ENCODE results near the gene DPYD.
"Not testable (repeated sequence)": the region's sequence is repeated elsewhere in the genome, so short reads cannot be mapped to it uniquely, and the experiment has no call there.

The DPYD gene

GRCh38 chr1:97350241-97350640 lies 570.6 kb downstream of the DPYD start:
- TF ChIP-seq CTCF (IDR thresholded peaks at IDR 0.05; ENCODE audit: extremely low read depth, missing control alignments): no peak
- no peak for DNase-seq (ENCODE audit: low spot score)

- DNase-seq (ENCODE audit: low spot score): not testable (repeated sequence)
Observed at GRCh38 chr1:97349794-97350193, 571.0 kb downstream of the DPYD start.

- no peak for TF ChIP-seq CTCF (IDR thresholded peaks at IDR 0.05; ENCODE audit: extremely low read depth, missing control alignments)
Observed at GRCh38 chr1:97348599-97349265, 572.1 kb downstream of the DPYD start.

GRCh38 chr1:97340951-97341350 lies 579.9 kb downstream of the DPYD start:
- no peak for DNase-seq (ENCODE audit: low spot score)
- no peak for TF ChIP-seq CTCF (IDR thresholded peaks at IDR 0.05; ENCODE audit: extremely low read depth, missing control alignments)

More at GRCh38 chr1:97348599-97349265, 572.1 kb downstream of the DPYD start:
- no peak for DNase-seq (ENCODE audit: low spot score)

- TF ChIP-seq CTCF (IDR thresholded peaks at IDR 0.05; ENCODE audit: extremely low read depth, missing control alignments): no peak
Observed at GRCh38 chr1:97338347-97338746, 582.5 kb downstream of the DPYD start.

GRCh38 chr1:97337250-97338030 lies 583.4 kb downstream of the DPYD start:
- no peak for TF ChIP-seq CTCF (IDR thresholded peaks at IDR 0.05; ENCODE audit: extremely low read depth, missing control alignments)
- DNase-seq (ENCODE audit: low spot score): no peak

More at GRCh38 chr1:97338347-97338746, 582.5 kb downstream of the DPYD start:
- no peak for DNase-seq (ENCODE audit: low spot score)

- DNase-seq (ENCODE audit: low spot score): no peak
- TF ChIP-seq CTCF (IDR thresholded peaks at IDR 0.05; ENCODE audit: extremely low read depth, missing control alignments): no peak
Observed at GRCh38 chr1:97334454-97334853, 586.4 kb downstream of the DPYD start.

Data from GM20000 (cell line).